Neural crest cell (in vitro differentiated cells): ENCODE data around the gene ZDHHC14. TPM values are rescaled to one million over a fixed set of nuclear protein-coding genes. Genes with fewer than 3 reads are reported as not detected.

ENCODE experiments used
- DNase-seq: peaks from one replicate; pipeline ENCODE4 v3.0.0; 2021; ENCODE audit warnings: low read depth, mixed read lengths, low spot score
- H3K27ac Mint-ChIP-seq: one replicate; pipeline ENCODE4 v1.8.0; 2021; ENCODE audit warnings: mild to moderate bottlenecking, mixed read lengths; ENCODE audit not compliant: unreplicated experiment
- H3K27me3 Mint-ChIP-seq: 2 replicates; pipeline ENCODE4 v1.8.0; 2021; ENCODE audit warnings: low read depth, mild to moderate bottlenecking, mixed read lengths
- H3K36me3 Mint-ChIP-seq: 2 replicates; pipeline ENCODE4 v1.8.0; 2021; ENCODE audit warnings: low read depth, mild to moderate bottlenecking, mixed read lengths
- H3K4me1 Mint-ChIP-seq: 2 replicates; pipeline ENCODE4 v1.8.0; 2021; ENCODE audit warnings: mixed read lengths
- H3K4me3 Mint-ChIP-seq: one replicate; pipeline ENCODE4 v1.8.0; 2021; ENCODE audit warnings: mild to moderate bottlenecking, mixed read lengths
- H3K9me3 Mint-ChIP-seq: 2 replicates; pipeline ENCODE4 v1.8.0; 2021; ENCODE audit warnings: mixed read lengths
- total RNA-seq: library from RNA; stranded (reverse); gene quantifications from 2 replicates; pipeline ENCODE4 v1.2.1, GENCODE V29; 2021
- TF ChIP-seq, protein P1 (sequence below): fragments of 200-600 bp; sonication (generic); conservative IDR thresholded peaks from 2 replicates; pipeline ENCODE4 v1.5.0; 2021; ENCODE audit warnings: antibody characterized with exemption, mild to moderate bottlenecking

ZDHHC14 gene
- total RNA-seq, 1 donor from 2014 or later: 5.3 TPM

DNA sequence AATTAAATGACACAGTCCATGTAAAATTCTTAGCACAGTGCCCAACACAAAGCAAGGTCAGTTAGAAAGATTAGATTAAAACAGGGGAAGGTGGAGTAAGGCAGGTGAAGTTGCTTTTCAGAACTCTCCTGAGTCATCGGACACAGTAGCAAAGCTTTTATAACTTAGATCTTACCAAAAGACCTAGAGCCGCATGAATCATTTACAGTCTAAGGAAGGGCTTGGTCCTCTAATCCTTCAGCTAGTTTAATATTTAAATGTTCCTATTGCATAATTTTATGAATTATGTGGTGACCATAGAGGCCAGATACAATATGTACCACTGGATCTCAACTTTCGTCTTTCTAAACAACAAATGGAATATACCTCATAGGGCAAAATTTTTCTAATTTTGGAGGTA is 240.0 kb downstream of the ZDHHC14 start:
- no peaks in the 10 kb centered on the region for H3K9me3 Mint-ChIP-seq
- H3K4me1 Mint-ChIP-seq: peaks cover 9% of the 10 kb centered on the region
- TF ChIP-seq, protein P1, sequence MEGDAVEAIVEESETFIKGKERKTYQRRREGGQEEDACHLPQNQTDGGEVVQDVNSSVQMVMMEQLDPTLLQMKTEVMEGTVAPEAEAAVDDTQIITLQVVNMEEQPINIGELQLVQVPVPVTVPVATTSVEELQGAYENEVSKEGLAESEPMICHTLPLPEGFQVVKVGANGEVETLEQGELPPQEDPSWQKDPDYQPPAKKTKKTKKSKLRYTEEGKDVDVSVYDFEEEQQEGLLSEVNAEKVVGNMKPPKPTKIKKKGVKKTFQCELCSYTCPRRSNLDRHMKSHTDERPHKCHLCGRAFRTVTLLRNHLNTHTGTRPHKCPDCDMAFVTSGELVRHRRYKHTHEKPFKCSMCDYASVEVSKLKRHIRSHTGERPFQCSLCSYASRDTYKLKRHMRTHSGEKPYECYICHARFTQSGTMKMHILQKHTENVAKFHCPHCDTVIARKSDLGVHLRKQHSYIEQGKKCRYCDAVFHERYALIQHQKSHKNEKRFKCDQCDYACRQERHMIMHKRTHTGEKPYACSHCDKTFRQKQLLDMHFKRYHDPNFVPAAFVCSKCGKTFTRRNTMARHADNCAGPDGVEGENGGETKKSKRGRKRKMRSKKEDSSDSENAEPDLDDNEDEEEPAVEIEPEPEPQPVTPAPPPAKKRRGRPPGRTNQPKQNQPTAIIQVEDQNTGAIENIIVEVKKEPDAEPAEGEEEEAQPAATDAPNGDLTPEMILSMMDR: no peak
- H3K27me3 Mint-ChIP-seq: peaks cover 10% of the 10 kb centered on the region
- H3K4me3 Mint-ChIP-seq: no peak overlapping the region
- H3K36me3 Mint-ChIP-seq: no peaks in the 10 kb centered on the region
- no peak overlapping the region for H3K27ac Mint-ChIP-seq
- no peak for DNase-seq

- H3K36me3 Mint-ChIP-seq: no peaks in the 10 kb centered on the region
- no peak overlapping the region for H3K27ac Mint-ChIP-seq
- TF ChIP-seq, protein P1: no peak
- H3K27me3 Mint-ChIP-seq: peaks cover 11% of the 10 kb centered on the region
- no peak for DNase-seq
- H3K4me3 Mint-ChIP-seq: no peak overlapping the region
- peaks cover 9% of the 10 kb centered on the region for H3K4me1 Mint-ChIP-seq
- H3K9me3 Mint-ChIP-seq: no peaks in the 10 kb centered on the region
These were observed 240.4 kb downstream of the ZDHHC14 start for GRCh38 chr6:157621406-157621805.

GRCh38 chr6:157622427-157622826 is 241.4 kb downstream of the ZDHHC14 start:
- Mint-ChIP-seq H3K27me3 (peaks cover 11% of the 10 kb centered on the region), H3K9me3 (no peaks in the 10 kb centered on the region), H3K4me3 (no peak overlapping the region), H3K4me1 (peaks cover 9% of the 10 kb centered on the region), H3K27ac (no peak overlapping the region), H3K36me3 (no peaks in the 10 kb centered on the region)
- no peak for DNase-seq
- TF ChIP-seq, protein P1: no peak

DNA sequence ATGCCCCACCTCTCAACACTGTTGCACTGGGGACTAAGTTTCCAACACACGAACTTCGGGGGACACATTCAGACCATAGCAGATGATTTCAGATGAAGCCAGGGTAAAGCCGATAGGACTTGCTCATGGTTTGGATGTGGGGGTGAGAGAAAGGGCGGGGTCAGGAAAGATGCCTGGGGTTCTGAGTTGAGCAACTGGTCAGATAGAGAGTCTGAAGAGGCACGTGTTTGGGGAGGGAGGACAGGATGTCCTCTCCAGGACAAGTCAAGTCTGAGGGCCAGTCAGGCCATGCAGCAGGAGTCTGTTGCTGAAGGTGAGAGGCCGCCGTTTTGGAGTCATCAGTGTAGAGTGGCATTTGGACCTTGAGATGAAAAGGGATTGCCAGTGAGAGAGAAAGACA is 244.1 kb downstream of the ZDHHC14 start:
- no peak overlapping the region for H3K27ac Mint-ChIP-seq
- peaks cover 23% of the 10 kb centered on the region for H3K4me1 Mint-ChIP-seq
- TF ChIP-seq, protein P1: no peak
- H3K36me3 Mint-ChIP-seq: no peaks in the 10 kb centered on the region
- H3K27me3 Mint-ChIP-seq: peaks cover 11% of the 10 kb centered on the region
- no peak for DNase-seq
- H3K4me3 Mint-ChIP-seq: no peak overlapping the region
- H3K9me3 Mint-ChIP-seq: no peaks in the 10 kb centered on the region

GRCh38 chr6:157625764-157626163 is 244.8 kb downstream of the ZDHHC14 start:
- peaks cover 11% of the 10 kb centered on the region for H3K27me3 Mint-ChIP-seq
- TF ChIP-seq, protein P1: no peak
- no peak overlapping the region for H3K4me3 Mint-ChIP-seq
- H3K27ac Mint-ChIP-seq: no peak overlapping the region
- no peaks in the 10 kb centered on the region for H3K36me3 Mint-ChIP-seq
- no peak for DNase-seq
- H3K9me3 Mint-ChIP-seq: no peaks in the 10 kb centered on the region
- peaks cover 23% of the 10 kb centered on the region for H3K4me1 Mint-ChIP-seq
